ENCODE data around the gene BCL11A.

DNA sequence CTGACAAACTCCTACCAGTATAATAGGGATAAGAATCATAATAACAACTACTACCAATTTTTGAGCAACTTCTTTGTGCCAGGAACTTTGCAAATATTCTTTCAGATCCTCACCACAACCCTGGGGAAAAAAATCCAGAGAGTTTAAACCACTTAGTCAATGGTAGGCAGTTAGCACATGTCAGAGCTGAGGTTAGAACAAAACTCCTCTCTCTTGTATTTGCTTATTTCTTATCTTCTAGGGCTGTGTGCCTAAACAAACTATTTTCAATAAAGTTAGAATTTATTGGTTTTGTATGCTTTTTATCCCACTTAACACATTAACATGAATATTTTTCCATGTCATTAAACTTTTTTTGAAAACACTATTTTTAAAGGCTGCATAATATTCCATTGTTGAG, 127.1 kb downstream of the BCL11A start:
- TF ChIP-seq, protein P1, sequence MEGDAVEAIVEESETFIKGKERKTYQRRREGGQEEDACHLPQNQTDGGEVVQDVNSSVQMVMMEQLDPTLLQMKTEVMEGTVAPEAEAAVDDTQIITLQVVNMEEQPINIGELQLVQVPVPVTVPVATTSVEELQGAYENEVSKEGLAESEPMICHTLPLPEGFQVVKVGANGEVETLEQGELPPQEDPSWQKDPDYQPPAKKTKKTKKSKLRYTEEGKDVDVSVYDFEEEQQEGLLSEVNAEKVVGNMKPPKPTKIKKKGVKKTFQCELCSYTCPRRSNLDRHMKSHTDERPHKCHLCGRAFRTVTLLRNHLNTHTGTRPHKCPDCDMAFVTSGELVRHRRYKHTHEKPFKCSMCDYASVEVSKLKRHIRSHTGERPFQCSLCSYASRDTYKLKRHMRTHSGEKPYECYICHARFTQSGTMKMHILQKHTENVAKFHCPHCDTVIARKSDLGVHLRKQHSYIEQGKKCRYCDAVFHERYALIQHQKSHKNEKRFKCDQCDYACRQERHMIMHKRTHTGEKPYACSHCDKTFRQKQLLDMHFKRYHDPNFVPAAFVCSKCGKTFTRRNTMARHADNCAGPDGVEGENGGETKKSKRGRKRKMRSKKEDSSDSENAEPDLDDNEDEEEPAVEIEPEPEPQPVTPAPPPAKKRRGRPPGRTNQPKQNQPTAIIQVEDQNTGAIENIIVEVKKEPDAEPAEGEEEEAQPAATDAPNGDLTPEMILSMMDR (conservative IDR thresholded peaks at IDR 0.05; ENCODE audit: low read depth, low read length) = no peak
- TF ChIP-seq EZH2 (IDR thresholded peaks at IDR 0.05; ENCODE audit: borderline replicate concordance, low read depth, low read length, poor library complexity, severe bottlenecking) = no peak

Data from A673 (cell line).